ENCODE data around the gene CAMK2N2.

CAMK2N2 gene

DNA sequence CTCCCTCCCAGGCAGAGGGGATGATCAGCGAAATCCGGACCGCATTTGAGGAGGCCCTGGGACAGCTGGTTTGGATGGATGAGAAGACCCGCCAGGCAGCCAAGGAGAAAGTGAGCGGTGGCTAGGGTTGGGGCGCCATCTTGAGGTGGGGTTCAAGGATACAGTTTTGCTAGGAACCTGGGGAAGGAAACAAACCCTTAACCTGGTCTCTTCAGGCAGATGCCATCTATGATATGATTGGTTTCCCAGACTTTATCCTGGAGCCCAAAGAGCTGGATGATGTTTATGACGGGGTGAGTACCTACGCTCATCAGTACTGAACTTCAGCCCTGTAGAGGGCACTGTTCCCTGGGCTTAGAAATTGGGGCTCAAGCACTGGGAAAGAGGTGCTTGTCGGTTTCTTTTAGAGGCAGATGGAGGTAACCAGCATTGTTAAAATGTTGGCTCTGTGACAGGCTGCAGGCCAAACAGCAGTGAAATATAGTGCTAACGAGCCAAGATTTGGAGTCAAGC is 28.1 kb upstream of the CAMK2N2 start:
- no peak for TF ChIP-seq ZFX (IDR thresholded peaks at IDR 0.05)
- TF ChIP-seq, protein P1, sequence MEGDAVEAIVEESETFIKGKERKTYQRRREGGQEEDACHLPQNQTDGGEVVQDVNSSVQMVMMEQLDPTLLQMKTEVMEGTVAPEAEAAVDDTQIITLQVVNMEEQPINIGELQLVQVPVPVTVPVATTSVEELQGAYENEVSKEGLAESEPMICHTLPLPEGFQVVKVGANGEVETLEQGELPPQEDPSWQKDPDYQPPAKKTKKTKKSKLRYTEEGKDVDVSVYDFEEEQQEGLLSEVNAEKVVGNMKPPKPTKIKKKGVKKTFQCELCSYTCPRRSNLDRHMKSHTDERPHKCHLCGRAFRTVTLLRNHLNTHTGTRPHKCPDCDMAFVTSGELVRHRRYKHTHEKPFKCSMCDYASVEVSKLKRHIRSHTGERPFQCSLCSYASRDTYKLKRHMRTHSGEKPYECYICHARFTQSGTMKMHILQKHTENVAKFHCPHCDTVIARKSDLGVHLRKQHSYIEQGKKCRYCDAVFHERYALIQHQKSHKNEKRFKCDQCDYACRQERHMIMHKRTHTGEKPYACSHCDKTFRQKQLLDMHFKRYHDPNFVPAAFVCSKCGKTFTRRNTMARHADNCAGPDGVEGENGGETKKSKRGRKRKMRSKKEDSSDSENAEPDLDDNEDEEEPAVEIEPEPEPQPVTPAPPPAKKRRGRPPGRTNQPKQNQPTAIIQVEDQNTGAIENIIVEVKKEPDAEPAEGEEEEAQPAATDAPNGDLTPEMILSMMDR (conservative IDR thresholded peaks at IDR 0.05), result peak; percentile 90
- H3K27ac ChIP-seq, result no peak overlapping the region

DNA sequence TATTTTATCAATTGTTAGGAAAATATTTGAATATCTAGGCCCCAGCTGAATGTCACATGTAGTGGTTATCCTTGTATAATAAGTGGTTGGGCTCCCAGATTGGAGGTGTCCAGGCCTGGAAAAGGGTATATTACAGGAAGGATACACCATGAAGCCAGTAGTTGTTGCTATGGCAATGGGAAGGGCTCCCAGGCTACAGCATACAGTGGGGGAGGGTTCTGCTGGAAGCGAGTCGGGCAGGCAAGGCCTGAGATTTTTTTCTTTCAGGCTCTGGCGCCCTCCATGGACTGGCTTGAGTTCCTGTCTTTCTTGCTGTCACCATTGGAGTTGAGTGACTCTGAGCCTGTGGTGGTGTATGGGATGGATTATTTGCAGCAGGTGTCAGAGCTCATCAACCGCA is 23.3 kb upstream of the CAMK2N2 start:
- TF ChIP-seq ZFX (IDR thresholded peaks at IDR 0.05), result no peak
- TF ChIP-seq, protein P1 (conservative IDR thresholded peaks at IDR 0.05), result no peak; the same call in 1 of the 2 replicates

DNA sequence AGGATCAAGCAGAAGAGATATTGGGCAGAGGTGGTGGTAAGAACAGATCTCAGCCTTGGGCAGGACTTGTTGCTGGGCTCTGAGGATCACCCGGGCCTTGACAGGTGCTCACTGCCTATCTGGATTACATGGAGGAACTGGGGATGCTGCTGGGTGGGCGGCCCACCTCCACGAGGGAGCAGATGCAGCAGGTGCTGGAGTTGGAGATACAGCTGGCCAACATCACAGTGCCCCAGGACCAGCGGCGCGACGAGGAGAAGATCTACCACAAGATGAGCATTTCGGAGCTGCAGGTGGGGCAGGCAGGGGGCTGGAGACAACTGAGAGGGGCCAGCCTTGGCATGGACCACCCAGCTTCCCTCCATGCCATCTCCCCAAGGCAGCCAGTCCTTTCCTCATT is 22.3 kb upstream of the CAMK2N2 start:
- TF ChIP-seq, protein P1 (conservative IDR thresholded peaks at IDR 0.05), result no peak
- TF ChIP-seq ZFX (IDR thresholded peaks at IDR 0.05), result no peak
- no peak overlapping the region for H3K27ac ChIP-seq

More for the DNA sequence above, 23.3 kb upstream of the CAMK2N2 start:
- no peak overlapping the region for H3K27ac ChIP-seq

DNA sequence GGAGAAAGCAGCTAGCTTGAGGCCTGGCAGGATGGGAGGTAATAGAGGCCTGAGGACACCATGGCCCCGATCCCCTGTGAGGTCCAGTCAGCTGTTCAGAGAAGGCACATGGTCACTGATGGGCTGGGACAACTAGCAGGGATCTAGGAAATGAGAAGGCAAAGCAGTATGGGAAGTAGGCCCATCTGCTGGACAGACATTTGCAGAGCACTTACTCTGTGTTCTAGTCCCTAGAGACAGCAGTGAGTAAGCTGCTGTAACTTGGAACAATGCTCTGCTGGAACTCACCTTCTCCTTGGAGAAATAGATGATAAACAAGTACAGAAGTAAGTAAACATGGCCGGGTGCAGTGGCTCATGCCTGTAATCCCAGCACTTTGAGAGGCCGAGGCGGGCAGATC is 21.6 kb upstream of the CAMK2N2 start:
- no peak overlapping the region for H3K27ac ChIP-seq
- TF ChIP-seq, protein P1 (conservative IDR thresholded peaks at IDR 0.05), result no peak
- no peak for TF ChIP-seq ZFX (IDR thresholded peaks at IDR 0.05)

DNA sequence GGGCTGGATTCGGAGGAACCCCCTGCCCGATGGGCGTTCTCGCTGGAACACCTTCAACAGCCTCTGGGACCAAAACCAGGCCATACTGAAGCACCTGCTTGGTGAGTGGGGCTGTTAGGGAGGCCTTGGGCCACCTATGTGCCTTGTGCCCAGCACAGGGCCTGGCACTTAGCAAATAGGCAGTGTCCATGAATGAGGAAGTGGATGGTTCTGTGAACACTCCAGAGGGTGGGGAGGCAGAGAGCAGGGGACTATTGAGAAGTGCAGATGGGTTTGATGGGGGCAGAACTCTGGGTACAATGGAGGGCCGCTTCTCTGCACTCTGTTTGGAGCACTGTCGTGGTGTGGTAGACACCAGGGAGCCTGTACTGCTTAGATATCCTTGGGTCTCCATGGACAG is 16.0 kb upstream of the CAMK2N2 start:
- no peak for TF ChIP-seq ZFX (IDR thresholded peaks at IDR 0.05)
- TF ChIP-seq, protein P1 (conservative IDR thresholded peaks at IDR 0.05), result no peak
- no peak overlapping the region for H3K27ac ChIP-seq

DNA sequence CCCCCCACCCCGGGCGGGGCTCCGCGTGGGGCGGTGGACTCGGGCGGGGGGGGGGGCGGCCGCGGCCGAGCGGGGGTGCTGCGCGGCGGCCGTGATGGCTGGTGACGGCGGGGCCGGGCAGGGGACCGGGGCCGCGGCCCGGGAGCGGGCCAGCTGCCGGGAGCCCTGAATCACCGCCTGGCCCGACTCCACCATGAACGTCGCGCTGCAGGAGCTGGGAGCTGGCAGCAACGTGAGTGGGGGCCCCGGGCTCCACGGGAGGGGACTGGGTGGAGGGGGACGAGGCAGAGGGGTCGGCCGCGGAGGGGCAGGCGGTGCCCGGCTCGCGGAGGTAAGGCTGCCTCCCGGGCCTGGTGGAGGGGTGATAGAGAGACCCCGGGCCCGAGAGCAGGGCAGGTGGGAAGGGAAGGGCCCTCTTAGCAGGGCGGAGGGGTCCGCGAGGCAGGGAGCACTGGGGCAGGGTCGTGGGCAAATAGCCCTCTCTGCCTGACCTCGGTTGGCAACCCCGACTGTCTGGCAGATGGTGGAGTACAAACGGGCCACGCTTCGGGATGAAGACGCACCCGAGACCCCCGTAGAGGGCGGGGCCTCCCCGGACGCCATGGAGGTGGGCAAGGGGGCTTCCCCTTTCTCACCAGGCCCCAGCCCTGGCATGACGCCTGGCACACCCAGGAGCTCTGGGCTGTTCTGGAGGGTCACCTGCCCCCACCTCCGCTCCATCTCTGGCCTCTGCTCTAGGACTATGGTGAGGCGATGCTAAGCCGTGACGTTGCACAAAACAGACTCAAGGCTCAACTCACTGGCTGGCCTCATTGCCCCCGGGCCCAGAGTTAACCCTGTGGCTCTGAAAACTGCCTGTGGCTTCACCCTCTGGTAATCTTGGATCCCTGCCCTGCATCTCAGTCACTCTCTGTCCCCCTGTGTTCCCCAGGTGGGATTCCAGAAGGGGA is 14.9 kb upstream of the CAMK2N2 start, which contains the start of gene ECE2:
Gene ECE2 (plus strand): TSS at position 62 of the 950 bp plus-strand sequence. CDS start 132 bp downstream, at position 194.
- TF ChIP-seq ZFX (IDR thresholded peaks at IDR 0.05), result no peak
- TF ChIP-seq, protein P1 (conservative IDR thresholded peaks at IDR 0.05), result no peak
- no peak within 1 kb of the TSS for H3K27ac ChIP-seq

DNA sequence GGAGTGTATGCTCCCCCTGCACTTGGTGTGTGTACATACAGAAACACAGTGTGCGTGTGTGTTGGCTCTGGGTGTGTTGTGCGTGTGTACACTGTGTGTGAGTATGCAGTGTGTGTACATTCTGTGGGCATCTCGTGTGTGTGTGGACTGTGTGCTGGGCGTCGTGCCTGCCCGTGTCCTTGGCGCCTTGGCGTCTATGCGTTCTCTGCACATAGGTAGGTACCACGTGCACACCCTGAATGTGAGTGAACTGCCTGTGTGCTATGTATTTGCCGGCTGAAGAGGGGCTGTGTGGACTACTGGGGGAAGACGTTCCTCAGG is 14.0 kb upstream of the CAMK2N2 start:
- TF ChIP-seq ZFX (IDR thresholded peaks at IDR 0.05), result no peak
- TF ChIP-seq, protein P1 (conservative IDR thresholded peaks at IDR 0.05), result no peak
- no peak overlapping the region for H3K27ac ChIP-seq

All from C4-2B (cell line).